ENCODE results near the gene RNF224.
"Not testable (repeated sequence)": the region's sequence is repeated elsewhere in the genome, so short reads cannot be mapped to it uniquely, and the experiment has no call there.

The RNF224 gene

GRCh38 chr9:137228506-137228967 lies 1.2 kb downstream of the RNF224 start:
- DNase-seq (ENCODE audit: low spot score), result no peak

GRCh38 chr9:137228968-137229896 lies 1.9 kb downstream of the RNF224 start:
- no peak for DNase-seq (ENCODE audit: low spot score)

DNA sequence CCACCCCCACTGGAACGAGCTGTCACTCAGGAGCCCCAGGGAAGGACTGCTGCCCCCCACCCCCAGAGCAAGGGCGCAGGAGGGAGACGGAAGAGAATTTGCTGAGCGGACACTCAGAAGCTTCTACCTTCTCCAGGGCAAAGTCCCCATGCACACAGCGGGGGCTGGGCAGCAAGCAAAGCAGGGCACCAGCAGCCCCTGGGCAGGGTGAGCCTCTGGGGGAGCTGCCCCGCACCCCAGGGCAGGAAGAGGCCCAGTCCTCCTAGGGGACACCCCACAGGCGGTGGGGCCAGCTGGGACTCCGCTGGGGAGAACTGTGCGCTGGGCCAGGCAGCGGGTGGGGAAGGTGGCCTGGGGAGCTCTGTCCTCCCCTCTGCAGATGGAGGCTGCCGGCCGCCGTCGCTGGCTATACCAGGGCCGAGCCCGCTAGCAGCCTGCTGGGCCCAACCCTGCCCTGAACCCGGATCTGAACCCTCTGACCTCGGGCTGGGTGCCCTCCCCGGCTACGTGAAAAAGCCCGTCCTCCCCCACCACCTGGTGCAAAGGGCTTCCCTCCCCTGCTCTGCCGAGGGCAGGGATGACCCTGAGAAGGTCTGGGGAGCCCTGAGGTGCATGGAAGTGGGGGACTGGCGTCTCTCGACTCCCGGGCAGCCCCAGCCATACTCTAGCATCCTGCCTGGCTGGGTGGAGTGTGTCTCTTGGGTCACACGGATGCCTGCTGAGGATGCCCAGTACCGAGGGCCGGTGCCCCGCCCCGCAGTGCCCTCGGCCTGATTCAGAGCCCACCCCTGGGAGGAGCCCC lies 2.8 kb downstream of the RNF224 start:
- DNase-seq (ENCODE audit: low spot score), result no peak

GRCh38 chr9:137230705-137231371 lies 3.5 kb downstream of the RNF224 start, which contains the start of gene SLC34A3:
Gene SLC34A3, plus strand, starts transcription at chr9:137230901. Its CDS starts 802 bp downstream, at chr9:137231703.
- no peak for DNase-seq (ENCODE audit: low spot score)

GRCh38 chr9:137231372-137232039 lies 4.2 kb downstream of the RNF224 start:
- no peak for DNase-seq (ENCODE audit: low spot score)

DNA sequence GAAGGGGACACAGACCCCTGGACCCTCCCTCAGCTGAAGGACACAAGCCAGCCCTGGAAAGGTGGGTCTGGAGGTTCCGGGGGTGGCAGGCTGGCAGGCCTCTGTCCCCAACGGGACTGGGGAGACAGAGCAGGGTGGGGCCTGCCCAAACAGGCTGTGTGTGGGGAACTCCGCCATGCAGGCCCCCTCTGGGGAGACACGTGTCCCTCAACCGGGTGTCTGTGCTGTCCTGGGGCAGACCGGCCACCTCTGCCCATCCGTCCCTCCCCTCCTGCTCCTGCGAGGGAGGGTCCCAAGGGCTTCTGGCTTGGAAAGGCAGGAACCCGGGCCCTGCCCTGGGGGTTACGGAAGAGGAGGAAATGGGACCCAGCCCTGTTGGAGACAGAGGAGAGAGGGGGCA lies 4.8 kb downstream of the RNF224 start:
- no peak for DNase-seq (ENCODE audit: low spot score)

DNA sequence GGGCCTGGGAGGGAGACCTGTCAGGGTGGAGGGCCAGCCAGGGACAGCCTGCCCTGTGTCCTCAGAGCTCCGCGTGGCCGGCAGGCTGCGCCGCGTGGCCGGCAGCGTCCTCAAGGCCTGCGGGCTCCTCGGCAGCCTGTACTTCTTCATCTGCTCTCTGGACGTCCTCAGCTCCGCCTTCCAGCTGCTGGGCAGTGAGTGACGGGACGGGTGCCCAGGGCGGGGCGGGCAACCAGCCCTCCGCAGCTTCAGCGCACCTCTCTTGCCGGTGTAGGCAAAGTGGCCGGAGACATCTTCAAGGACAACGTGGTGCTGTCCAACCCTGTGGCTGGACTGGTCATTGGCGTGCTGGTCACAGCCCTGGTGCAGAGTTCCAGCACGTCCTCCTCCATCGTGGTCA lies 5.2 kb downstream of the RNF224 start:
- no peak for DNase-seq (ENCODE audit: low spot score)

- DNase-seq (ENCODE audit: low spot score), result no peak
Measured at GRCh38 chr9:137233143-137233980, 6.1 kb downstream of the RNF224 start.

DNA sequence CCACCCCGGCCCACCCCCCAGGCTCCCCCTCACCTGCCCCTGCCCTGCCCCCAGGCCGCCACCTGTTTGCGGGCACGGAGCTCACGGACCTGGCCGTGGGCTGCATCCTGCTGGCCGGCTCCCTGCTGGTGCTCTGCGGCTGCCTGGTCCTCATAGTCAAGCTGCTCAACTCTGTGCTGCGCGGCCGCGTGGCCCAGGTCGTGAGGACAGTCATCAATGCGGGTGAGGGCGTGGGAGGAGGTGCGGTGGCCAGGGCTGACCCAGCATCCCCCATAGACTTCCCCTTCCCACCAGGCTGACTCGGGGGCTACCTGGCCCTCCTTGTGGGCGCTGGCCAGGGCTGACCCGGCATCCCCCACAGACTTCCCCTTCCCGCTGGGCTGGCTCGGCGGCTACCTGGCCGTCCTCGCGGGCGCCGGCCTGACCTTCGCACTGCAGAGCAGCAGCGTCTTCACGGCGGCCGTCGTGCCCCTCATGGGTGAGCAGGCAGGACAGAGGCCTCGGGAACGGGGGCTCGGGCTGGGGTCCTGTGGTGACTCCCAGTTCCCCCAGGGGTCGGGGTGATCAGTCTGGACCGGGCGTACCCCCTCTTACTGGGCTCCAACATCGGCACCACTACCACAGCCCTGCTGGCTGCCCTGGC lies 6.9 kb downstream of the RNF224 start:
- no peak for DNase-seq (ENCODE audit: low spot score)

- no peak for DNase-seq (ENCODE audit: low spot score)
Measured at GRCh38 chr9:137234758-137235423, 7.6 kb downstream of the RNF224 start.

DNA sequence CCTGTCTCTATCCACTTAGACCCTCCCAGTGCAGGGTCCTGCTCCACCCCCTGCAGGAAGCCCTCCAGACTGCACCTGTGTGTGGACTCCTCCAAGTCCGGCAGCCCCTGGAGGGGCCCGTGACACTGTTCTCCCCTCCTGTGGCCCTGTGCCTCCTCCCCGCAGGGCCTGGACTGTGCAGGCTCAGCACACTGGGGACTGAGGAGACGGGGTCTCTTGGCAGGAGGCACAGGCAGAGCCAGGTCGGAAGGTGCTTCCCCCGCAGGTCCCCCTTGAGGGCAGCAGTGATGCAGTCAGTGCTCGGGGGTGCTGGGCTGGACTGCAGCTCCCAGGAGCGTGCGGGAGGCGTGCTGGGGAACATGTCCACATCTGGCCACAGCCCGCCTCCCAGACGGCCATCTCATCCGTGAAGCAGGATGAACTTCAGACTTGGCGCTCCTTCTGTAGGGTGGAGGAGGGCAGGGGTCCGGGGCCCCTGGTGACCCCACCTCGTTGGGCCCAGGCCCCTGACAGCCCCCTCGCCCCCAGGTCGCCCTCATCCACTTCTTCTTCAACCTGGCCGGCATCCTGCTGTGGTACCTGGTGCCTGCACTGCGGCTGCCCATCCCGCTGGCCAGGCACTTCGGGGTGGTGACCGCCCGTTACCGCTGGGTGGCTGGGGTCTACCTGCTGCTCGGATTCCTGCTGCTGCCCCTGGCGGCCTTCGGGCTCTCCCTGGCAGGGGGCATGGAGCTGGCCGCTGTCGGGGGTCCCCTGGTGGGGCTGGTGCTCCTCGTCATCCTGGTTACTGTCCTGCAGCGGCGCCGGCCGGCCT lies 8.3 kb downstream of the RNF224 start:
- DNase-seq (ENCODE audit: low spot score), result no peak

DNA sequence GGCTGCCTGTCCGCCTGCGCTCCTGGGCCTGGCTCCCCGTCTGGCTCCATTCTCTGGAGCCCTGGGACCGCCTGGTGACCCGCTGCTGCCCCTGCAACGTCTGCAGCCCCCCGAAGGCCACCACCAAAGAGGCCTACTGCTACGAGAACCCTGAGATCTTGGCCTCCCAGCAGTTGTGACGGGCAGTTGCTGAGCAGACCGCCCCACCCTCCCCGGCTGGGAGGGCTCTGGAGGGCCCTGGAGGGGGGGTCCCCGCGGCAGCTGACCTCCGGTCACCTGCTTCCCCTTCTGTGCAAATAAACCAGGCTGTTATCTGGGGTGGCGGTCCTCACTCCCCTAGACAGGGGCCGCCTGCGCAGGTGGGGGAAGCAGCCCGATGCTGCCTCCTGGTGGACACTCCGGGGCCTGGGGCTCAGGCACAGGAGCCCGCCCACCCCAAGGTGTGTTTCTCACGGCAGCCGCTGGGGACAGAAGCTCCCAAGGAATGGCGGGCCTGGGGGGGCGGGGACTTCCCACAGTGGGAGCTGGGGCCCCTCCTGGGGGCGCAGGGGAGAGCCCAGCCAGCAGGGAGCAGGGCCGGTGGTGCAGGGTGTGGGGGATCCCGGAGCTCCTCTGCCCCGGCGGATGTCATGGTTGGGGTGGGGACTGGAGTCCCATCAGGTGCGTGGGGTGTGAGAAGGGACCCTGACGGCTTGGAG lies 9.1 kb downstream of the RNF224 start:
- DNase-seq (ENCODE audit: low spot score), result peak; percentile 64

- no peak for DNase-seq (ENCODE audit: low spot score)
Measured at GRCh38 chr9:137236936-137237421, 9.7 kb downstream of the RNF224 start.

- peak; percentile 93 for DNase-seq (ENCODE audit: low spot score)
Measured at GRCh38 chr9:137237759-137238726, 10.7 kb downstream of the RNF224 start.

- not testable (repeated sequence) for DNase-seq (ENCODE audit: low spot score)
Measured at GRCh38 chr9:137239541-137240200, 12.4 kb downstream of the RNF224 start.

DNA sequence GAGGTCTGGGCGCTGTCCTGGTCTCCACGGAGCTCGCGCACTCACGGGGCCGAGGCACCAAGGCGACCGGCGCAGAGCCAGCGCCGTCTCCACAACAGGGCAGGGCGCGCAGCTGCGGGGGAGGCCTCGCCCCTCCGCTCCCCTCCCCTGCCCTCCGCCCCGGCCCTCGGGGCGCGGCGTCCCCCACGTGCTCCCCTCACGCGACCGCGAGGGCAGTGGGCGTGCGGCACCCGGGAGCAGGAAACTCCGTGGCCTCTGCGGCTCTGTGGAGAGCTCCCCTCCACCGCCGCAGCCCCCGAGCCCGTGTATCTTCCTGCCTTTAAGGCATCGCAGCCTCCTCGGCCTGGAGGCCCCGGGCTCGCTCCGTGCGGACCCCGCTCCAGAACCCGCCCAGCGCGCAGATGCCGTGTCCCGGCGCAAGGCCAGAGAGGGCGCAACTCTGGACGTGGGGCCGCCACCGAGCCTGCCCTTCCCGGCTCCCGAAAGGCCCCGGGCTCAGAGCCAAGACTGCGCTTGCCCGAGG lies 13.1 kb downstream of the RNF224 start:
- peak; percentile 77 for DNase-seq (ENCODE audit: low spot score)
